RWPE1 (cell line): ENCODE results near the gene SMIM45.

Experiments used
- CTCF ChIA-PET: fragments of 350-600 bp; sonication (Branson Sonifier 250); formaldehyde crosslinking; extraction: SDS; loops from one replicate; lab custom pipeline; 2021; lab: Yijun Ruan, JAX
- POLR2A ChIA-PET: fragments of 400-600 bp; formaldehyde crosslinking; extraction: SDS; loops from one replicate; lab custom pipeline; 2020; ENCODE audit warnings: antibody characterized with exemption; ENCODE audit not compliant: low non-redundant PET; lab: Yijun Ruan, JAX
- DNase-seq: peaks from one replicate; pipeline ENCODE4 v3.0.0; 2012; ENCODE audit warnings: low spot score
- H3K27ac ChIP-seq: fragments of 450-650 bp; 2 replicates; pipeline ENCODE4 v1.5.1; 2017
- CTCF ChIP-seq: fragments of 450-650 bp; conservative IDR thresholded peaks from 2 replicates; pipeline ENCODE4 v1.5.1; 2017; ENCODE audit warnings: low read depth, mild to moderate bottlenecking

The SMIM45 gene

GRCh38 chr22:41951898-41952474 lies at the start of gene SMIM45:
Gene SMIM45, plus strand, starts transcription at chr22:41952150.
- ChIA-PET POLR2A (no interaction called here), CTCF (no interaction called here)
- TF ChIP-seq CTCF: no peak
- no peak for DNase-seq
- peak within 1 kb of the TSS; percentile 4; the same call in 1 of the 2 replicates for H3K27ac ChIP-seq

GRCh38 chr22:41902932-41903421 lies 49.0 kb upstream of the SMIM45 start:
- peak overlapping the region; percentile 35 for H3K27ac ChIP-seq
- no peak for DNase-seq

DNA sequence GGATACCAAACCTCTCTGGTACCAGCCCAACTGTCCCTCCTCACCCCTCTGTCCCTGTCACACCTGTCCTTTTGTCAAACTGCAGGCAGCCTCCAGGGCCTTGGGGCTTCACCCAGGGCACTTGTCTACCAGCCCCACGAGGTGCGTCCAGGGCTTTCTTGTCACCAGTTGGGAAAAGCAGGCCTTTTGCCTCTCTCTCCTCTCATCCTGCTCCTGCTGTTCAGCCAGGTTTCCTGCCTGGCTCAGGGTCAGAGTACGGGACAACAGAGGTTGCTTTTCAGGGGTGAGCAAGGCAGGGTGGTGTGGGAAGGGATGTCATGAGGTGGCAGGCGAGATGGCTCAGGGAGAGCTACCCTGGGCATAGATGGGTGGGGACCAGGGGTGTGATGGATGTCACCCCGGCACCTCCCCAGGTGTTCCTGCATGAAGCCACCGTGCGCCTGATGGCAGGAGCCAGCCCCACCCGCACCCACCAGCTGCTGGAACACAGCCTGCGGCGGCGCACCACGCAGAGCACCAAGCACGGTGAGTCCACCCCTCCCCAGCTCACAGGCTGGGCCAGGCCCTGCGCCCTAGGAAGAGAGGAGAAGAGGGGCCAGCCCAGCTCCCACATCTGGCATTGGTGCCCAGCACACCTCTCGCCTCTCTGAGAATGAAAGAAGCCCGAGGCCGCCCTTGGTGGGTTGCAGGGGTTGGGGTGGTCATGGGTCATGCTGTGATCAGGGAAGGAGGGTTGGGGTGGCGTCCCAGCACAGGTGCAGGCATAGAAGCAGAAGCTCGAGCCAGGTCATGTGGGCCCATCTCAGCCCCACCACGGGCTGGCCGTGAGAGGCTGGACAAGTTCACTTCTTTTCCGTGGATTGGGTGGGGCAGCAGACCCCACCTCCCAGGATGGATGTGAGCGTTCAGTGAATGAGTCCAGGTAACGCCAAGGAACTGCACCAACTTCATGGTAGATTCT lies 47.2 kb upstream of the SMIM45 start:
- TF ChIP-seq CTCF: no peak
- no peak for DNase-seq
- peak overlapping the region; percentile 57 for H3K27ac ChIP-seq
- ChIA-PET POLR2A (no interaction called here), CTCF (no interaction called here)

More at GRCh38 chr22:41902932-41903421, 49.0 kb upstream of the SMIM45 start:
- ChIA-PET POLR2A (no interaction called here), CTCF (interaction anchor here (0.5 to 0.6 kb wide), 3 partner anchors 41 to 1356 kb away, joined by 3 to 4 read pairs (median 3); no protein-coding TSS in a partner anchor)
- no peak for TF ChIP-seq CTCF

- TF ChIP-seq CTCF: no peak
- no peak for DNase-seq
- peak overlapping the region; percentile 57 for H3K27ac ChIP-seq
- ChIA-PET CTCF (interaction anchor here (0.6 kb wide), 1 partner anchor 1364 kb away, joined by 3 read pairs; no protein-coding TSS in a partner anchor), POLR2A (no interaction called here)
Measured at GRCh38 chr22:41905411-41906202, 46.3 kb upstream of the SMIM45 start.

DNA sequence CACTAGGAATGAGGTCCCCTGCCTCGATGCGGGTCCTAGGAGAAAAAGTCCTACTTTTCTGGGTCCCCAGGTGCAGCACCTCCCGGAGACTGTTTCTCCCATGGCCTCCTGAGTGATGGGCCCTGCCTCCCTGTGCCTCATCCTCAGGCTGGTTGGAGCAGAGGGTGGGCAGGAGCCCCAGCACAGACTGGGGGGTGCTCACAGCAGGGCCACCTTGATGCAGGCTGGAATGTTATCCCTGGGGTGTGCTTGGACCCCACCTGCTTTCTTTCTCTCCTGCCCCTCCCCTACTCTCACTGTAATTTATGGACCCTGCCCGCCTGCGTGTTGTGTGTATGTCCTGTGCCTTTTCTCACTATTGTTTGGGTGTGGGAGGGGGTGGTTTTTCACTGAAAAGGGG lies 45.1 kb upstream of the SMIM45 start:
- TF ChIP-seq CTCF: no peak
- H3K27ac ChIP-seq: peak overlapping the region; percentile 57
- no peak for DNase-seq
- ChIA-PET POLR2A (no interaction called here), CTCF (no interaction called here)
